Peyer's patch (tissue), 4 donors: ENCODE data around the gene POLR3F.

Experiments
- POLR2A ChIP-seq, 2 donors: fragments of 450-650 bp; IDR thresholded peaks; one replicate each; pipeline ENCODE4 v1.5.1; 2017; ENCODE audit warnings: antibody characterized with exemption in 2 of 2, mild to moderate bottlenecking in 2 of 2, moderate library complexity in 2 of 2
- TF ChIP-seq, protein P1 (sequence below), 6 experiments: fragments of 450-650 bp in 4 of 6; fragments of 200-600 bp in 2 of 6; sonication (generic) in 1 of 6; IDR thresholded peaks; one replicate each; pipeline ENCODE4 v1.5.1; 2017 to 2019; ENCODE audit warnings: antibody characterized with exemption in 6 of 6, mild to moderate bottlenecking in 3 of 6, moderate library complexity in 1 of 6

DNA sequence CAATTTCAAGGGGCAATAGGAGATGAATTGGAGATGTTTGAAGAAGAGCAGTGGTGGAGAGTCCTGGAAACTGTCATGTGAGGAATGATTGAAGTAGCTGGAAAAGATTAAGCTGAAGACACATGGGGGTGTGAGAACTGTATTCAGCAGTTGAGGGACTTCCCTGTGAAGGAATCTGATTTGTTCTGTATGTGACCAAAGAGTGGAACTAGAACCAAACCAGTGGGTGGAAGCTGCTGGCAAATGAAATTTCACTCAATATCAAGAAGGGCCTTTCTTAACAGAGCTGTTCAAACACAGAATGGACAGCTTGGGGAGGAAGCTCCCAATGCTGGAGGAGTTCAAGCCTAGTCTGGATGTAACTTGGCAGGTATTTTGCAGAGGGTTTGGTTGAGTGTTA is 61.9 kb downstream of the POLR3F start:
- no peak for TF ChIP-seq POLR2A (IDR thresholded peaks at IDR 0.05)
- TF ChIP-seq, protein P1, sequence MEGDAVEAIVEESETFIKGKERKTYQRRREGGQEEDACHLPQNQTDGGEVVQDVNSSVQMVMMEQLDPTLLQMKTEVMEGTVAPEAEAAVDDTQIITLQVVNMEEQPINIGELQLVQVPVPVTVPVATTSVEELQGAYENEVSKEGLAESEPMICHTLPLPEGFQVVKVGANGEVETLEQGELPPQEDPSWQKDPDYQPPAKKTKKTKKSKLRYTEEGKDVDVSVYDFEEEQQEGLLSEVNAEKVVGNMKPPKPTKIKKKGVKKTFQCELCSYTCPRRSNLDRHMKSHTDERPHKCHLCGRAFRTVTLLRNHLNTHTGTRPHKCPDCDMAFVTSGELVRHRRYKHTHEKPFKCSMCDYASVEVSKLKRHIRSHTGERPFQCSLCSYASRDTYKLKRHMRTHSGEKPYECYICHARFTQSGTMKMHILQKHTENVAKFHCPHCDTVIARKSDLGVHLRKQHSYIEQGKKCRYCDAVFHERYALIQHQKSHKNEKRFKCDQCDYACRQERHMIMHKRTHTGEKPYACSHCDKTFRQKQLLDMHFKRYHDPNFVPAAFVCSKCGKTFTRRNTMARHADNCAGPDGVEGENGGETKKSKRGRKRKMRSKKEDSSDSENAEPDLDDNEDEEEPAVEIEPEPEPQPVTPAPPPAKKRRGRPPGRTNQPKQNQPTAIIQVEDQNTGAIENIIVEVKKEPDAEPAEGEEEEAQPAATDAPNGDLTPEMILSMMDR (IDR thresholded peaks at IDR 0.05): no peak
